HCT116 (cell line): ENCODE results near the gene LYVE1. TPM values are rescaled to one million over a fixed set of nuclear protein-coding genes. Genes with fewer than 3 reads are reported as not detected.
A peak's percentile ranks its signal among the peaks of the same experiment; 100 is the strongest.

ENCODE experiments used
- ATAC-seq: fragments of 200-7000 bp; cut with Tn5 transposase; 2 replicates; pipeline ENCODE4 v1.9.1; 2020; ENCODE audit warnings: mild to moderate bottlenecking, moderate library complexity
- BruUV-seq: library from RNA; stranded (reverse); fragments of 400-500 nt; replicated peaks from 2 replicates; lab custom pipeline; 2021; lab: Mats Ljungman, UMichigan
- CTCF ChIA-PET: fragments of 300-600 bp; sonication (Branson Sonifier 250); formaldehyde crosslinking; loops from one replicate; lab custom pipeline; 2021; ENCODE audit warnings: antibody characterized with exemption; lab: Charles Lee
- POLR2A ChIA-PET: fragments of 300-600, 350-600 bp; sonication (Branson Sonifier 250); formaldehyde crosslinking; loops from one replicate; lab custom pipeline; 2021; ENCODE audit warnings: antibody characterized with exemption; lab: Charles Lee
- RAD21 ChIA-PET, 2 experiments: fragments of 300-600 bp; sonication (Branson Sonifier 250); formaldehyde crosslinking; loops; one replicate each; lab custom pipeline; 2023; ENCODE audit warnings: low total read pairs in 2 of 2; ENCODE audit not compliant: uncharacterized antibody in 2 of 2, unreplicated experiment in 2 of 2, low non-redundant PET in 1 of 2; lab: Charles Lee
- DNase-seq: peaks from one replicate; pipeline ENCODE4 v3.0.0-alpha.2; 2010; ENCODE audit warnings: low read depth, low spot score
- H2AFZ ChIP-seq: fragments of 200-600 bp; shearing (Covaris generic), sonication (generic); 2 replicates; pipeline ENCODE4 v1.6.1; 2017; ENCODE audit warnings: low read depth, mixed run types, mixed read lengths, antibody characterized with exemption, low read length; ENCODE audit not compliant: poor library complexity, severe bottlenecking
- H3K27ac ChIP-seq: 2 replicates; pipeline ENCODE4 v1.5.1; 2012; ENCODE audit warnings: low read depth, low read length
- H3K27me3 ChIP-seq: fragments of 200-600 bp; sonication (generic); 2 replicates; pipeline ENCODE4 v1.6.1; 2016; ENCODE audit warnings: mixed run types, low read length, mixed read lengths; ENCODE audit not compliant: insufficient read depth
- H3K36me3 ChIP-seq, 2 experiments: fragments of 200-500 bp in 1 of 2; fragments of 200-600 bp in 1 of 2; sonication (Bioruptor generic) in 1 of 2; sonication (generic) in 1 of 2; 2 replicates each; pipeline versions ENCODE4 v1.5.1 to v1.6.1; 2014 to 2016; ENCODE audit warnings: low read length in 2 of 2, inconsistent platforms in 1 of 2, mixed read lengths in 1 of 2, mixed run types in 1 of 2; ENCODE audit not compliant: insufficient read depth in 2 of 2, control insufficient read depth in 1 of 2
- H3K4me1 ChIP-seq, 2 experiments: fragments of 200-600 bp in 1 of 2; sonication (generic) in 1 of 2; 2 replicates each; pipeline versions ENCODE4 v1.5.1 to v1.6.1; 2012 to 2017; ENCODE audit warnings: low read length in 2 of 2, inconsistent platforms in 1 of 2, mild to moderate bottlenecking in 1 of 2, mixed read lengths in 1 of 2, mixed run types in 1 of 2, moderate library complexity in 1 of 2; ENCODE audit not compliant: insufficient read depth in 2 of 2, control insufficient read depth in 1 of 2
- H3K4me2 ChIP-seq: fragments of 200-600 bp; sonication (generic); 2 replicates; pipeline ENCODE4 v1.6.1; 2017; ENCODE audit warnings: mixed run types, low read length, mixed read lengths
- H3K4me3 ChIP-seq, 2 experiments: fragments of 200-600 bp in 1 of 2; sonication (generic) in 1 of 2; replicated peaks in 1 of 2; 2 replicates each; pipeline ENCODE4 v1.5.1; 2011 to 2016; ENCODE audit warnings: low read length in 2 of 2, control low read depth in 1 of 2, low read depth in 1 of 2, mild to moderate bottlenecking in 1 of 2, mixed read lengths in 1 of 2, mixed run types in 1 of 2
- H3K79me2 ChIP-seq: fragments of 200-600 bp; sonication (generic); 2 replicates; pipeline ENCODE4 v1.6.1; 2017; ENCODE audit warnings: mild to moderate bottlenecking, mixed run types, low read length, moderate library complexity, mixed read lengths; ENCODE audit not compliant: insufficient read depth
- H3K9ac ChIP-seq: fragments of 200-600 bp; sonication (generic); 2 replicates; pipeline ENCODE4 v1.6.1; 2016; ENCODE audit warnings: low read length, mixed read lengths
- H3K9me2 ChIP-seq: fragments of 200-600 bp; sonication (generic), shearing (Covaris generic); 2 replicates; pipeline ENCODE4 v1.6.1; 2017; ENCODE audit warnings: mixed run types, mild to moderate bottlenecking, moderate library complexity; ENCODE audit not compliant: insufficient read depth
- H3K9me3 ChIP-seq, 2 experiments: fragments of 200-500 bp in 1 of 2; fragments of 200-600 bp in 1 of 2; sonication (Bioruptor generic) in 1 of 2; sonication (generic) in 1 of 2; 2 replicates each; pipeline ENCODE4 v1.6.1; 2014 to 2017; ENCODE audit warnings: low read length in 2 of 2, mixed read lengths in 2 of 2, inconsistent platforms in 1 of 2, low read depth in 1 of 2, mild to moderate bottlenecking in 1 of 2, mixed run types in 1 of 2, moderate library complexity in 1 of 2; ENCODE audit not compliant: control insufficient read depth in 1 of 2, insufficient read depth in 1 of 2
- H4K20me1 ChIP-seq: fragments of 200-600 bp; sonication (generic), shearing (Covaris generic); 2 replicates; pipeline ENCODE4 v1.6.1; 2017; ENCODE audit warnings: mixed run types, mild to moderate bottlenecking, moderate library complexity; ENCODE audit not compliant: insufficient read depth
- ATF3 ChIP-seq: IDR thresholded peaks from 2 replicates; pipeline ENCODE4 v1.6.1; 2012
- CBX3 ChIP-seq: IDR thresholded peaks from 2 replicates; pipeline ENCODE4 v1.6.1; 2012; ENCODE audit warnings: low read depth
- CEBPB ChIP-seq: IDR thresholded peaks from 2 replicates; pipeline ENCODE4 v1.6.1; 2012; ENCODE audit warnings: low read depth
- CTCF ChIP-seq, 3 experiments: fragments of 200-600 bp in 1 of 3; sonication (generic) in 1 of 3; IDR thresholded peaks in 2 of 3; conservative IDR thresholded peaks in 1 of 3; 2 replicates each; pipeline ENCODE4 v1.5.1; 2012 to 2017; ENCODE audit warnings: low read depth in 2 of 3, low read length in 2 of 3, antibody characterized with exemption in 1 of 3, borderline replicate concordance in 1 of 3, control low read depth in 1 of 3, mild to moderate bottlenecking in 1 of 3, mixed read lengths in 1 of 3, mixed run types in 1 of 3, moderate library complexity in 1 of 3; ENCODE audit not compliant: insufficient read depth in 1 of 3
- EZH2 ChIP-seq: fragments of 200-600 bp; sonication (generic); IDR thresholded peaks from 2 replicates; pipeline ENCODE4 v1.6.1; 2017; ENCODE audit warnings: antibody characterized with exemption, mixed run types
- EZH2phosphoT487 ChIP-seq: fragments of 200-600 bp; IDR thresholded peaks from 2 replicates; pipeline ENCODE4 v1.6.1; 2018; ENCODE audit warnings: antibody characterized with exemption, borderline replicate concordance
- FOSL1 ChIP-seq: IDR thresholded peaks from 2 replicates; pipeline ENCODE4 v1.6.1; 2012; ENCODE audit warnings: low read depth
- JUND ChIP-seq: IDR thresholded peaks from 2 replicates; pipeline ENCODE4 v1.6.1; 2012
- POLR2AphosphoS5 ChIP-seq: IDR thresholded peaks from 2 replicates; pipeline ENCODE4 v1.6.1; 2011; ENCODE audit warnings: mild to moderate bottlenecking, low read depth, low read length, moderate library complexity
- RAD21 ChIP-seq: IDR thresholded peaks from 2 replicates; pipeline ENCODE4 v1.6.1; 2012; ENCODE audit warnings: low read depth, mild to moderate bottlenecking
- REST ChIP-seq: IDR thresholded peaks from 2 replicates; pipeline ENCODE4 v1.6.1; 2012; ENCODE audit warnings: low read depth
- SP1 ChIP-seq: IDR thresholded peaks from 2 replicates; pipeline ENCODE4 v1.6.1; 2012; ENCODE audit warnings: low read depth
- YY1 ChIP-seq: IDR thresholded peaks from 2 replicates; pipeline ENCODE4 v1.6.1; 2011; ENCODE audit warnings: low read length, low read depth, moderate library complexity, mild to moderate bottlenecking; ENCODE audit not compliant: insufficient replicate concordance; ENCODE audit errors: extremely low read depth
- ZFX ChIP-seq: fragments of 450-650 bp; IDR thresholded peaks from 2 replicates; pipeline ENCODE4 v1.6.1; 2017
- intact Hi-C: fragments of 100-400 bp; cut with micrococcal nuclease; formaldehyde crosslinking; loops from 2 replicates; pipeline ENCODE4 v1.10.0; 2022
- total RNA-seq: library from RNA; stranded (reverse); gene quantifications from one replicate; pipeline ENCODE4 v1.2.1, GENCODE V29; 2021; ENCODE audit not compliant: unreplicated experiment

The LYVE1 gene
- total RNA-seq, 1 experiment from 2014 or later, result 0.34 TPM

DNA sequence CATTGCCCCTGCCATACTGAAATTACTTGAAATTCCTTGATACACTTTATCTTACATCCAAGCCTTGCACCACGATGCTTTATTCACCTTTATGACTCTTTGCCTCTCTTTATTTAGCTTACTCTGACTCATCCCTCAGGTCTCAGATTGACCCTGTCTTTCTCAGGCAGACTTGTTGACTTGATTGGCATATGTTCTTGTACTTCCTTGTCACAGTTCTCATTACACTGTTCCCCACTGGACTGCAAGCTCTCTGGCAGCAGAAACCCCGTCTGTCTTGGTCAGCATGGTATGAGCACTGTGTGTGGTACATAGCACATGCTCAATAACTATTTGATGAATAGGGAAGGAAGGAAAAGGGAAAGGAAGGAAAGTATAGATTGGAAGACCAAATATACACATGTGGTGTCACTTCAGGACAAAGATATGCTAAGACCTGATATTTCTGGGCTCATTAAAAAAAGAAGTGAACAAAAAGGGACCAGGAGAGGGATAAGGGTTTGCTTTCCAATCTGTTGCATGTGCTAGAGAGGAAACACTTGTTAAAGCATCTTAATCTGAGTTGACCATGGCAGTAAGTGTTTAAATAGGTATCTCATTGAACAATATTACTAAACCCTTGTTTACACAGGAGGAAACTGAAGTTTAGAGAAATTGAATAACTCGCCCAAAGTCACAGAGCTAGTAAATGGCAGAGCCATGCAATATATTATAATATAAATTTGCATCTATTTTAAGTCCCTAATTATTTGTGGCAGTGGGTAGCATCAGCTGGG lies 7.2 kb downstream of the LYVE1 start:
- TF ChIP-seq RAD21 (no peak), CEBPB (no peak; the same call in 1 of the 2 replicates), JUND (peak; percentile 70; the same call in 1 of the 2 replicates), EZH2 (no peak), FOSL1 (peak; percentile 64; the same call in 1 of the 2 replicates), SP1 (peak; percentile 63), CBX3 (peak; percentile 62; the same call in 1 of the 2 replicates), POLR2AphosphoS5 (peak; percentile 35; the same call in 1 of the 2 replicates)
- Histone ChIP-seq H3K79me2 (no peaks in the 10 kb centered on the region), H3K36me3 (no peaks in the 10 kb centered on the region), H2AFZ (peak overlapping the region; percentile 29), H3K9me2 (no peaks in the 10 kb centered on the region), H3K27ac (peak overlapping the region; percentile 46), H3K4me1 (peaks cover 14 to 52% of the 10 kb centered on the region in 2 experiments), H3K4me3 (peak overlapping the region in 1 of 2 experiments; percentile 10; a peak in 1 of 4 replicates), H4K20me1 (no peaks in the 10 kb centered on the region), H3K9ac (peak overlapping the region; percentile 25), H3K9me3 (no peaks in the 10 kb centered on the region), H3K4me2 (peak overlapping the region; percentile 53), H3K27me3 (no peaks in the 10 kb centered on the region)
- BruUV-seq, result no TSS peak
- ChIA-PET POLR2A (interaction anchor here (0.6 kb wide), 1 partner anchor 13 kb away, joined by 3 read pairs; no protein-coding TSS in a partner anchor), CTCF (no interaction called here), RAD21 (no interaction called here)
- DNase-seq (no peak), ATAC-seq (peak; percentile 80)
- intact Hi-C loops, result no loop called here

DNA sequence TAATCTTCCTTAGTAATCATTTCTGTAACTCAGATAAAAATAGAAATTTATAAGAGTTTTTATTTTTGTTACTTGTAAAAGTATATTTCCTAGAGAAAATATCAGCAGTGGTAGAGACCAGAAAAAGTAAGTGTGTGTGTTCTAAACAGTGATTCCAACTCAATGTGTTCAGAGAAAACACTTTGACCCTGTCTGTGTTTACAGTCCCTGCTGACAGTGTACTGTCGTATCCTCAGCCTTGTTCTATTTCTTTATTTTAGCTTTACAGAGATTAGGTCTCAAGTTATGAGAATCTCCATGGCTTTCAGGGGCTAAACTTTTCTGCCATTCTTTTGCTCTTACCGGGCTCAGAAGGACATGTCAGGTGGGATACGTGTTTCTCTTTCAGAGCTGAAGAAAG lies 10.2 kb downstream of the LYVE1 start:
- Histone ChIP-seq H3K9ac (no peak overlapping the region), H3K9me3 (no peaks in the 10 kb centered on the region), H3K27me3 (no peaks in the 10 kb centered on the region), H3K27ac (no peak overlapping the region), H3K4me1 (peaks cover 14 to 38% of the 10 kb centered on the region in 2 experiments), H2AFZ (no peak overlapping the region), H3K79me2 (no peaks in the 10 kb centered on the region), H3K4me3 (no peak overlapping the region), H3K36me3 (no peaks in the 10 kb centered on the region), H3K4me2 (no peak overlapping the region), H4K20me1 (no peaks in the 10 kb centered on the region), H3K9me2 (no peaks in the 10 kb centered on the region)
- no TSS peak for BruUV-seq
- intact Hi-C loops, result no loop called here
- ATAC-seq (no peak), DNase-seq (no peak)
- ChIA-PET POLR2A (interaction anchor here (1.1 kb wide), 1 partner anchor 18 kb away, joined by 5 read pairs; the partner anchor contains the start of gene RNF141), CTCF (no interaction called here), RAD21 (no interaction called here)
- TF ChIP-seq RAD21 (no peak), EZH2phosphoT487 (no peak), REST (no peak), CBX3 (no peak), EZH2 (no peak), ATF3 (no peak), CTCF (IDR thresholded peaks at IDR 0.05 in 2 of 3, conservative IDR thresholded peaks at IDR 0.05 in 1 of 3; ENCODE audit: borderline replicate concordance in 1 of 3, insufficient read depth in 1 of 3, low read depth in 2 of 3, low read length in 2 of 3) (no peak), ZFX (no peak), YY1 (no peak)
